WI38 (cell line): ENCODE data around the gene GABRB2.

ENCODE experiments used
- H3K4me3 ChIP-seq: 2 replicates; pipeline ENCODE4 v1.5.1; 2011; ENCODE audit warnings: low read depth, mild to moderate bottlenecking, control low read depth, low read length
- CTCF ChIP-seq: IDR thresholded peaks from 2 replicates; pipeline ENCODE4 v1.5.1; 2012; ENCODE audit warnings: low read depth, mild to moderate bottlenecking, control low read depth, low read length

GABRB2 gene

GRCh38 chr5:161342886-161343285, 203.6 kb downstream of the GABRB2 start:
- H3K4me3 ChIP-seq: no peak overlapping the region
- no peak for TF ChIP-seq CTCF

GRCh38 chr5:161340012-161340411, 206.5 kb downstream of the GABRB2 start:
- no peak overlapping the region for H3K4me3 ChIP-seq
- no peak for TF ChIP-seq CTCF

- no peak for TF ChIP-seq CTCF
- no peak overlapping the region for H3K4me3 ChIP-seq
These were observed 213.2 kb downstream of the GABRB2 start for GRCh38 chr5:161333194-161333880.

GRCh38 chr5:161332343-161332742, 214.2 kb downstream of the GABRB2 start:
- no peak overlapping the region for H3K4me3 ChIP-seq
- no peak for TF ChIP-seq CTCF

GRCh38 chr5:161314033-161314432, 232.5 kb downstream of the GABRB2 start:
- no peak for TF ChIP-seq CTCF
- no peak overlapping the region for H3K4me3 ChIP-seq

GRCh38 chr5:161312882-161313281, 233.6 kb downstream of the GABRB2 start:
- no peak for TF ChIP-seq CTCF

GRCh38 chr5:161311965-161312364, 234.6 kb downstream of the GABRB2 start:
- no peak for TF ChIP-seq CTCF

More at GRCh38 chr5:161312882-161313281, 233.6 kb downstream of the GABRB2 start:
- no peak overlapping the region for H3K4me3 ChIP-seq

More at GRCh38 chr5:161311965-161312364, 234.6 kb downstream of the GABRB2 start:
- no peak overlapping the region for H3K4me3 ChIP-seq
